ENCODE measurements around the gene SPOP.
A peak's percentile ranks its signal among the peaks of the same experiment; 100 is the strongest.
"Not testable (repeated sequence)": the region's sequence is repeated elsewhere in the genome, so short reads cannot be mapped to it uniquely, and the experiment has no call there.

SPOP gene

DNA sequence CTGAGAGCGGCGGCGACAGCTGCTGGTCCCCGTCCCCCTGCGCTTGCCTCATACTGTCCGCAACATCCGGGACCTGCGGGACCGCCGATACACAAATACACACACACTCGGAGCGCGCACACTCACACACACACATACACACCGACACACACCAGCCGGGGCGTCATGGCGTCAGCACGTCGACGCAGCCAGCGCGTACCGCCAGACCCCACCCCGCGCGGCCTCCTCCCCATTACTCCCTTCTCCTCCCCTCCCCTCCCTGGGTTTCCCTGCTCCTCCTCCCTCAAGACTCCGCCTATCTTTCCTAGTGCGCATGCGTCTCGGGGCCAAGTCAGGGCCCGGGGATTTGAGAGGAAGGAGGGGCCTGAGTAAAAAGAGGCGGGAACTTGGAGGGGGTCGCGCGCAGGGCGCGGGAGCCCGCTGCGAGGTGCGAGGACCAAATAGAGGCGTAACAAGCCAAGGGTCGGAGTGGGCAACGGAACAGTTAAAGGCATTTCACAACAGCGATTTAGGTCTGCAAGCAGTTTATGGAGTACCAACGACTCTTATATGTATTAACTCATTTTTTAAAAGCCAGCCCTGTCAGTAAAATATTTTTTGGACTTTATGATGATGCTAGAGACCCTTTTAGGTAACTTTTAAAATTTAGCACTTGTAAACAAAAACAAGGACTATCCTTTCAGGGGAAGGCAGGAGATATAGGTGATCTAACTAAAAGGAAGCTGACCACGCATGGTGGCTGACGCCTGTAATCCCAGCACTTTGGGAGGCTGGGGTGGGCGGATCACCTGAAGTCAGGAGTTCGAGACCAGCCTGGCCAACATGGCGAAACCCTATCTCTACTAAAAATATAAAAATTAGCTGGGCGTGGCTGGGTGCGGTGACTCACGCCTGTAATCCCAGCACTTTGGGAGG, at the start of gene SPOP:
TSS of gene SPOP (minus strand) at position 165 of the 915 bp plus-strand sequence. CDS start 55,287 bp downstream, outside the sequence.
- peak; percentile 97 to 99 for DNase-seq (ENCODE audit: low read depth in 2 of 2)

DNA sequence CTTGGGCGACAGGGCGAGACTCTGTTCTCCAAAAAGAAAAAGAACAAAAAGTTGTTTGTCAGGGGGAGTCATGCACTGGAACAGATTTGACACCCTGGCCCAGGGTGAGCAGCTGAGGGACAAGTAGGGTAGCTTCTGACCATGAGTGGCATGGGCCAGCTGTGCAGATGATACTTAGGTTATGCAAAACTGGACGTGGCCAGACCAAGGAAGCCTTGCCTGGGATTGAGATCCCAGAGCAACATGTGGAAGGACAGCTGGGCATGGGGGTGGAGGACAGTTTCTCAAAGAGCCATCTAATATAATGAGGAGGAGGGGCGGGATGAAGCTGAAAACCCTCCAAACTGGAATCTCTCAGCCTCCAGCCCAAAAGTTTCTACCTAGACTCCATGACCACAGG, 49.5 kb upstream of the SPOP start:
- no peak for DNase-seq (ENCODE audit: low read depth in 2 of 2)

DNA sequence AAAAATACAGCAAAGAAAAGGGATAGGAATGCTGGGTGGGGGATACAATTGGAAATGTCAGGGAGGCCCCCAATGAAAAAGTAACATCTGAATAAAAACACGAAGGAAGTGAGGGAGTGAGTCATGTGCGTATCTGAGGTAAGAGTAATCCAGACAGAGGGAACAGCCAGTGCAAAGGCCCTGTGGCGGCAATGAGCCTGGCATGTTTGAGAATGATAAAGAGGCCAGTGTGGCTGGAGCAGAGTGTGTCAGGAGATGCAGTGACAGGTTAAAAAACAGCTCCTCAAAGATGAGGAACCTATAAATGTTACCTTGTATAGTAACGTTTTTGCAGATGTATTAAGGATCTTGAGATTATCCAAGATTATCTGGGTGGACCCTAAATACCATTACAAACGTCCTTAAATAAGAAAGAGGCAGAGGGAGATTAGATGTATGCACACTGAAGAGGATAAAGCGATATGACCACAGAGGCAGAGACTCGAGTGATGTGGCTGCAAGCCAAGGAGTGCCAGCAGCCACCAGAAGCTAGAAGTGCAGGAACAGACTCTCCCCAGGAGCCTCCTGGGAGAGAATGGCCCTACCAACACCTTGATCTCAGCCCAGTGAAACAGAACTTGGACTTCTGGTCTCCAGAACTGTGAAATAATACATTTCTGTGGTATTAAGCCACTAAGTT, 47.7 kb upstream of the SPOP start:
- DNase-seq (ENCODE audit: low read depth in 2 of 2) = no peak

DNA sequence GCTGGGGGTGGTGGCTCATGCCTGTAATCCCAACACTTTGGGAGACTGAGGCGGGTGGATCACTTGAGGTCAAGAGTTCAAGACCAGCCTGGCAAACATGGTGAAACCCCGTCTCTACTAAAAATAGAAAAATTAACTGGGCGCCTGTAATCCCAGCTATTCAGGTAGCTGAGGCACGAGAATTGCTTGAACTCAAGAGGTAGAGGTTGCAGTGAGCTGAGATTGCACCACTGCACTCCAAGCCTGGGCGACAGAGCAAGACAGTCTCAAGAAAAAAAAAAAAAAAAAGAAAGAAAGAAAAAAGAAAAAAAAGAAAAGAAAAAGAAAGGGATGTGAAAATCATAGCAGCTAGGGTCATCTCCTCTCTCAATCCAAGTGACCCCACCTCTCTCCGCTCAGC, 46.7 kb upstream of the SPOP start:
- DNase-seq (ENCODE audit: low read depth in 2 of 2) = not testable (repeated sequence)

DNA sequence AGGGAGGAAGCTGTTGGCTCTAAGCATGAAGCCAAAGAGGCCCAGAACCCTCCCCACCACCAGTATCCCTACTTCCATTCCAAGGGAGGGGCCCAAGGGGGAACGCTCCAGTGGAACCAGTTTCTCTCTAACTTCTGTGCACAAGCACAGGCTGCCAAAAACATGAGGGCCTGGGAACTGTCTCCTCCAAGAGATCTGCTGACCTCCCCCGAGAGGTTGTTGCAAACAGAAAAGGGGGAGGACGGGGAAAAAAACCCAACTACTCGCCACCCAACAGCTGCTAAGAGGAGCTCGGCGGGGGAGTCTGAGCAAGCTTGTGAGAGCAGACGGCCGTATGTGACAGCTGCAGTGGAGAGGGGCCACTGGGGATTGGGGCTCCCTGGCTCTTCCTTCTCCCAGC, 45.5 kb upstream of the SPOP start:
- no peak for DNase-seq (ENCODE audit: low read depth in 2 of 2)

DNA sequence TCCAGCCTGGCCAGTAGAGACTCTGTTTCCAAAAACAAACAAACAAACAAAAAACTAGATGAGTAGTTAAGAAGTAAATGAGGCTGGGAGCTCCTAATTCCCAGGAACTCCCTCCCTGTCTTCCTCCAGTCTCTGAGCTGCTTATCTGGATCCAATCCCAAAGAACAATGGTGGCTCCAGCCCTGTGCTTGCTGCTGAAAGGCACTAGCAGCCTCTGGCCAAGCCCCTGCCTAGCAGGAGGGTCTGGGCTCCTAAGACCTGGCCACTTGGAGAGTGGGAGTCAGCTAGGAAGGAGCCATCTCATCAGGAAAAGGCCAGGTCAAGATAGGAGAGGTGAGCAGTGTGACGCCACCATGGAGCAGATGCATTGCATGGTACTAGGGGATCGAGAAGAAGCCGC, 44.2 kb upstream of the SPOP start:
- DNase-seq (ENCODE audit: low read depth in 2 of 2) = no peak

DNA sequence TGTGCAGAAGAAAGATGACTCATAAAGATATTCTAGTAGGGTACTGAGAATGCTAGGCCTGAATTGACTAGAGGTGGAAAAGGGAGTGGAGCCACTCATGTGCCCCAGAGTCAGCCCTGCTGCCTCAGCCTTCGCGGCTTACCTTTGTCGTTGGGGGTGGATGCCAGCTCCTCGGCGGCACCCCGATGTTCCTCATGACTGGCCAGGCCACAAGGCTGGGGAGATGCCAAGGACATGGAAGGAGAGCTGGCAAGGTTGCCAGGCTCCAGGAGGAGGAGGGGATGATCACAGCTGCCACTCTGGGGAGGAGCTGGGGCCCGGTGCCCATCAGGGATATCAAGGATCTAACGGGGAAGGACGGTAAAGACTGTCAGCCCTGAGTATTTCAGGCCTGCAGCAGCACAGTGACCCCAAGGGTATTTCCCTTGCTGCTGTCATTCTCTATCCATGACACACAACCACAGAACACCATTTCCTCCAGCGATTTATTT, 39.5 kb upstream of the SPOP start:
- DNase-seq (ENCODE audit: low read depth in 2 of 2) = no peak

DNA sequence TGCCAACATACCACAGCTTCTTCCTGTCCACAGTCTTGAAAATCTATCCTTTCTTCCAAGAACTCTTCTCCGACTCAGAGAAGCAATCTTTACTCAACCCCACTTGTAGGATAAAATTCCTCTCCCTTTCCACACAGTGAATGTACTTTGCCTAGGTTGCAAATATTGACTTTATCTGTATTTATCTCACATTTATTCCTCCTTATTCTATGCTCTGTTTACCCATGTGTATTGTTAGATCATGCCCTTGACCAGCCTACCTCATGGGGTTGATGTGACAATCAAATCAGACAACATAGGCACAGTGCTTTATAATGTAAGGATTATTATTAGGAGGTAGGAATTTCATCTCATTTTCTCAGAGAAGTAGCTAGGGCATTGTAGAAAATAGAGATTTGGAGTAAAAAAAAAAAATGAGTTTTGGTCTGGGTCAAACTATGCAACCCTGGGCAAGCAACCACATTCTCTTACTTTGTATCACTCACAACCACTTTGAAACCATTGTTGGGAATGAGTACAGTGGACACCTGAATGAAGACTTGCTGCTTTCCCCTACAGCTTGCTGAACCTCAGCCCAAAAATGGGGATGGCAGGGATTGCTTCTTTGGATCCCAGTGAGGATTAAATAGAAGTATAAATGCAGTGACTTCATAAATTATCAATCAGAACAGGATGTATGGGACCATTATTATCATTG, 38.9 kb upstream of the SPOP start:
- DNase-seq (ENCODE audit: low read depth in 2 of 2) = no peak

DNA sequence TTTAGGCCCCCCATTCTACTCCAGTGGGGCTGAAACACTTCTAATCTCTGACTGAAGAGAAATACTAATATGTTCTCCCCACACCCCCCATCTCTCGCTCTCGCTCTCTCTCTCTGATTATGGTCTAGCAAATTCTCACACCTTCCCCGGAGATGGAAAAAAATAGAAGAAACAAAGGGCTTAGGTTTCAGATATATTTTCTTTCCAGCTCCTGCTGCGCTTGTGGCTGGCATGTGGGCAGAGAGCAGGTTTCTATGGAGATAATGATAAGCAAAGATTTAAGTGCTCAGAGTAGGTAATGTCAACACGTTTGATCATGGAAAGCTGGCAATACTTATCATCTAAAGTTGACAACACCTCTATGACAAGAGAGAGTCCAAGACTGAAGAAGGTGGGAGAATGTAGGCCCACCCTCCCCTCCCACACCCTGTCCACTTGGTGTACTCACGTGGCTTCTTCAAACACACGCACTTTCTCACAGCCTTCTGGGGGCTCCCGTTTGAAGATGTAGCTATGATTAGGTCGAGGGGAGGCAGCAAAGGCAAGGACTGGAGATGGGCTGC, 37.9 kb upstream of the SPOP start:
- DNase-seq (ENCODE audit: low read depth in 2 of 2) = peak in 1 of 2 donors; percentile 37

DNA sequence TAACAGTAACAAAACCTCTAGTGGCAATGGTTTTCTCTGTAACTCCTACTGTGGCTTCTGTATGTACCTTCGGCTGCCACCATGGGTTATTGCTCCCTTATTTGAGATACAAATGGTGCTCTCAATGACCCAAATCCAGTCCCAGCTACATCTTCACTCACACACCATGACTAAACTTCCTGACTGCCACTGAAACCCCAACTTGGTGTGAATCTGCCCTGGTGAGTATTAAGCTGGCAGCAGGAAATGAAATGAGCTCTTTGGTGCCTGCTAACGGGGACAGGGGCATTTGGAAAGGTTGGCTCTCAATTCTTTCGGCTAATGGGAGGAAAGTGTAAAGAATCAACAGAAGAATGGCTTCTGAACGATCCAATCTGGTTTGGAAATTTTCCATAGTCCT, 37.3 kb upstream of the SPOP start:
- DNase-seq (ENCODE audit: low read depth in 2 of 2) = no peak

DNA sequence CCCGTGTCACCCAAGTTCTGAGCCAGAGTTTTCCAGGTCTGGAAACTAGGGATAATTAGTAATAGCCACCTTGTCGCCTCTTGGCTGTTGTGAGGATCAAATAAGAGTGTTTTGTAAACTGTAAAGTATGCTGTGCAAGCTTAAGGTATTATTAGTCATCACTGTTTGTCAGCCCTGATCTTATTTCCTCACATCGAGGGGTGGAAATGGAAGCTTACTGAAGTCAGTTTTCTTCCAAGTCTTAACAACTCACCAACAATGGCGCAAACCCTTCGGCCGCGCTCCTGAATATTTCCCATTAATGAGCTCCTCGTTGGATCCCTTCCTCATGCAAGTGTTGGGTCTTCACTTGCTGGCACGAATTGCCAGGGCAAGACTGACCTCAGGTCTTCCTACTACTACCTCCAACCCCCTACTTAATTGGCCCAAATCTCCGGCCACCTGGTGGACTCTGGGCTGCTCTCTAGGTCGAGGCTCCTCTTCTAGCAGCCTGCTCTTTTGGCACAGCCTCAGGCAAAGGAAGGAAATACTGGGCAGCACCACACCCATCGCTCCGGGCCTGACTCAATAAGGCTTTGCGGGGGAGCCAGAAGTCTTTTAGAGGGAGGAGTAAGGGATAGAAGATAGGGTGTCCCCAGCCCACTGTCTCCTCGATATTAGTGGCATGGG, 30.8 kb upstream of the SPOP start:
- no peak for DNase-seq (ENCODE audit: low read depth in 2 of 2)

DNA sequence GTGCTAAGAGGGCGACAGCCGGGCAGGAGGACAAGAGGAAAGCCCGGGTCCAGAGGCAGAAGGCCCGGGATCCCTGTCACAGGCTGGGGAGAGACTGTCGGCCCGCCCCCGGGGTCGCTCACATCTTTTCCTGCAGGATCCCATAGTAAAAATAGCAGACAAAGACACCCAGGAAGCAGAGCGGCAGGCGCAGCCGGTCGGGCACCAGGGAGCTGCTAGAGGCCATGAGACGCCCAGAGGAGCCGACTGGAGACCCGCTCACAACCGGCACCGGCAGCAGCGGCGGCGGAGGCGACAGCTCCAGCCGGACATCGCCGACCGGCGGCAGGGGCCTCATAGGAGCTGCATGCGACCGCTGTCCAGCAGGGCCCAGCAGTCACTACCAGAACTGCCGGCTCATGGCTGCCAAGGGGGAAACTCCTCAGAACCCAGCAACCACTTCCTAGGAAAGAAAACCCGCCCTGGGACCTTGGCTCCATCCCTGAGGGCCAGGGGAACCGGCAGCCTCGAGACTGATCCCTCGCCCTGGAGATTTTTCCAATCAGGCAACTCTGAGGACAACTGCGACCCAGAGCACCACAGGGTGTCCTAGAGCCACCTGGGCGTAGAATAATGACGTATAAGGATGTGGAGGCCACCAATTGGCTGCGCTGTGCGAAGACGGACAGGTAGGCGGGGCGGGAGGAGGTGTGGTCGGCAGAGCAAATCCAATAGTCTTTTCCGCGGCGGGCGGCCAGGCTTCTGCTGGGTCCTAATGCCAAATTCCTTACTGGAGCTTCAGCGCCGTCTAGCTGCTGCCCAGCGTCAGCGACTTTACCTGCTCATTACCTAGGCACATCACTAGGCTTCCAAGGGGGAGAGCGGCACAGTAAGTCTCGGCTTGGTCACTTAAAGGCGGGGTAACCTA, 30.0 kb upstream of the SPOP start, which contains the start of gene SLC35B1:
TSS of gene SLC35B1 (minus strand) at position 357 of the 907 bp plus-strand sequence. CDS start at position 226, 131 bp downstream.
- DNase-seq (ENCODE audit: low read depth in 2 of 2) = peak; percentile 94 to 96

DNA sequence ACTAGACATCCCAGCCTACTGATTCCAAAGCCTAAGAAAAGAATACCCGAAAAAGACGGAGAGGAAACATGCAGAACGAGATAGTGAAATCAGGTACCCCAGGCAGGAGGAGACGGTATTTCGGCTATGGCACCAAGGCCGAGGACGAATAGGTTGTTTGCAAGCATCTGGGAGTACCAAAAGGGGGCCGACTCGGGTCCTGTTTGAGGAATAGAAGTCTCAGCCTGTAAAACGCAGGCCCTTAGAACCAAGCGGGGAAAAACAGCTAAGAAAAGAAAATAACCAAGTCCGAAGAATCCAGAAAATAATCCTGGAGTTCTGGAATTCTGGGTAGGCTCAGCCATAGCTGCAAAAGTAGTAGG, 29.3 kb upstream of the SPOP start:
- no peak for DNase-seq (ENCODE audit: low read depth in 2 of 2)

DNA sequence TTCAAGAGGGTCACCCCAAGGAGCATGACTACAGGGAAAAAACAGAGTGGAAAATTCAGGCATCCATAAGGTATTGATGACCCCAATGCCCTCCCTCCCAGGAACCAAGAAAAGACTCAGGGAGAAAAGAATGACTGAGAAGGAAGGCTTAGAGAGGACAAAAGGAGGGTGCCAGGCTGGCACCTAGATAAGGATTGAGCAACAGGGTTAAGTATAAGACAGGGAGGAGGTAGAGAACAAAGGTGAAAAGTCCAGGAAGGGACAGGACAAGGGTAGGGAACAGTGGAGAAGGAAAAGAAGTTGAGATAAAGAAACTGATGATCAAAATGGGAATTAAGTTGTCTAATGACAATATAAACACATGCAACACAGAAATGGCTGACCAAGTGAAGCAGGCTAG, 27.4 kb upstream of the SPOP start:
- DNase-seq (ENCODE audit: low read depth in 2 of 2) = no peak

DNA sequence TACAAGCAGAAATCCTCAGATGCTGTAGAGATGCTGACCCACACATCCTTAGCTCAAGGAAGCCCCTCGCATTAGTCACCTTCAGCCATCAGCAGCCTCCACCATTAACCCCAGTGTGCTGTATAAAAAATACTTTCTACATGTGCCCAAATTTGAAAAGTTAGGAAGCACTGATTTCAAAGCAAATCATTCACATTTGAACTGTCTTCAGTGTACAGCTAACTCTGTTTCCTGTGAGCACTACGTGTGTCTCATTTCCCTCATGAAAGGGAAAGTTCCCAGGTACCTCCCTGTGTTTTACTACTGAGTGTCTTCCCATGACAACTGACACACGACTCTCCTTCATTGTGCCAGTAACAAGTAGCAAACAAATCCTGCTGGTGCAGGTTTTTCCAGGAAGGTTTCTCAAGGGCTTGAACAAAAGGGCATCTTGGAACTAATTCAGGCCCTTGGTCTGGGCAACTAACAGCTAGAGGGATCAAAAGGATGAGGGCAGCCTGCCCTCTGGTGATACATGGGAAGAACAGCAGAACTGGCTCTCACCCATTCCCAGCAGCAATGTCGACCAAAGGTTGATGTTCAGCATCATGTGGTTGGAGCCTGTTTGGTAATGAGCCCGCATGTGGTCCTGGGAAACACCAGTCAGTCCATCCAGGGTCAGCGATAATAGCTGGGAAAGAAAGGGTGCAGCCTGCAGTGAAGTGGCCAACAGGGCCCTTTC, 25.8 kb upstream of the SPOP start:
- DNase-seq (ENCODE audit: low read depth in 2 of 2) = no peak

DNA sequence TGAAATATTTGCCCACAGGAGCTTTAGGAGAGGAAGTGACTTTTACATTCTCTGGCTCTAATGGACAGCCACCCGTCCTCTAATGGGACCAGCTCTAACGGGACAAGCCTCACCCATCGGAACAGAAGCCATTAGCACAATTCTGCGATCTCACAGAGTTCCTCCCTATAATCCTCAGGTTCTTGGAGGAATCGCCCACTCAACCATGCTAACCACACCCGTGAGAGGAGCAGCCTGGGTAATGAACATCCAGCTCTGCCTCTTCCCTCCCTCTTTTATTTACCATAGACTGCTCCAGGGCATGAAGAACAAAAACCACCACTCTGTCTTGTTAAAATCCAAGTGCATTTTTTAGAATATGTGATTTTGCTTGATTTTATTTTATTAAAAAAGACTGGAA, 23.1 kb upstream of the SPOP start:
- no peak for DNase-seq (ENCODE audit: low read depth in 2 of 2)

DNA sequence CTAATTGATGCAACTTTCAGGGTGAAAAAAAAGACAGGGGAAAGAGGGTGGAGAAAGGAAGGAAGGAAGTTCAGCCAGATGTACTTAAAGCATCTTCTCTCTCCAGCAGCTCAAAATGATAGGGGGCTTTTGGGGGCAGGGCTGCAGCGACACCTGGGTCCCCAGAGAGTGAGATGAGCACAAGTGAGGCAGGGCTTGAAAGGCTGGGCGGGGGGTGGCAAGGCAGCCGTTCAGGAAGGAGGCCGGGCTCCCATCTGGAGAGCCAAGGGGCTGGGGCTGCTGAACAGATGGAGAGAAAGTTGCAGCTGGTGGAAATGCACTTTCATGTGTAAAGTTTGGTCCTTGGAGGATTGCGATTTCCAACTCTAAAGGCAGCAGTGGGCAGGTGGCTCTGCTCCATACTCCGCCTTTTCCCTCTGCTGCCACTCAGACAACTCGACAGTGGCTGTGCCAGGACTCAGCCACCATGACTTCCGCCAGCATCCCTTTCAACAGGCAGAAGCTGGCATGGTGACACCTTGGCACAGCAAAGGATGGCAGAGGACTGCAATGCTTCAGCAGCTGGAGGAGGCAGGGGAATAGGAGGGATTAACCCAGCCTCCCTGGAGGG, 22.2 kb upstream of the SPOP start:
- no peak for DNase-seq (ENCODE audit: low read depth in 2 of 2)

DNA sequence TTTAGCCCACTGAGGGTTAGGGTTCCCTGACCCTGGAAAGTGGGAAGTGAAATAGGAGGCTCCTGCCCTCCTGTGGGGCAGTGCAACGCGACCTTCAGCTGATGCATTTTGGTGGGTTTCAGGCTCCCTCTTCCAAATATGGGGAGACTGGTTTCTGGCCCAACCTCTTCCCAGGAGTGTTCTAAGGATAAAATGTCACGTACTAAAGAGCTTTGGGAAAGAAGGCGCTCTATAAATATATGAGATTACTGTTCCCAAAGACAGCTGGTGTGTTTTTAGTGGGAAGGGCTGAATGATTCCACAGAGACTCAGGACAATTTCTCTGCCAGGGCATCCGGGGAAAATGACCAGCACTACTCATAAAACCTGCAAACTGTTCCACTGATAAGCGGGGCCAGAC, 20.1 kb upstream of the SPOP start:
- no peak for DNase-seq (ENCODE audit: low read depth in 2 of 2)

DNA sequence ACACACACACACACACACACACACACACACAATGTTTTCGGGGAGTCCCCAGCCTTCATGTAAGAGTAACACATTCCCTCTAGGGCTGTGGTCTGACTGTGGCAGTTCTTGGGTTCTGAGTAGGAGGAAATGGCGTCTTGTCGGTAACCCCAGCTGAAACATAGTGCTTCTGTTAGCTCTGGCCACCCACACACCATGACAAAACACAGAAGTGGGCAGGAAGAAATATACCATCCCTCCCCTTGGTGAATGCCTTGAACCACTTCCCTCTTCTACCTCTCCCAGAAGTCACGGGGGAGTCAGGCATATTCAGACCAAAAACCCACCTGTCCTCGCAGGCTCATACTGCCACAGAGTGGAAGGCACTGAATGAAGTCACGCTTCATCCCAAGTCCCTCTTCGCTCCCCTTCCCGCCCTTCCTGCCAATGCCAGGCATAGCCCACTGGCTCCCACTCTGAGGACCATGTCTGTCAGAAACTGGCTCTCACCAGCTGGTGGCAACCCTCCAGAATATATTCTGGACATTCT, 18.4 kb upstream of the SPOP start:
- peak in 1 of 2 donors; percentile 38 for DNase-seq (ENCODE audit: low read depth in 2 of 2)
